ENCODE results near the gene SUB1.

- no peak for TF ChIP-seq REST (IDR thresholded peaks at IDR 0.05; ENCODE audit: insufficient read depth in 1 of 2, low read depth in 2 of 2, low read length in 2 of 2)
- no peak for TF ChIP-seq POLR2AphosphoS5 (IDR thresholded peaks at IDR 0.05; ENCODE audit: low read depth, low read length)
- TF ChIP-seq TAF1 (IDR thresholded peaks at IDR 0.05; ENCODE audit: borderline replicate concordance, insufficient read depth, low read length): no peak
- no peak for TF ChIP-seq SIN3A (IDR thresholded peaks at IDR 0.05; ENCODE audit: borderline replicate concordance, insufficient read depth, low read length)
Measured at GRCh38 chr5:32559921-32560320, 25.4 kb upstream of the SUB1 start.
